Lung microvascular endothelial cell (primary cell): Measurements from ENCODE around the gene DISP2. TPM values are rescaled to one million over a fixed set of nuclear protein-coding genes. Genes with fewer than 3 reads are reported as not detected.

Experiments used
- DNase-seq, 2 donors: peaks; one replicate each; pipeline versions ENCODE4 v3.0.0 to v3.0.0-alpha.2; 2010; ENCODE audit warnings: low read depth in 2 of 2
- total RNA-seq: library from RNA; depleted of rRNA; stranded (reverse); fragments of >200 nt; gene quantifications from 2 replicates; pipeline ENCODE4 v1.2.1, GENCODE V29; 2014

DISP2 gene
- total RNA-seq, 1 donor from 2014 or later = under 0.01 TPM

GRCh38 chr15:40418126-40418525 lies 60.1 kb downstream of the DISP2 start:
- DNase-seq = no peak

- DNase-seq = no peak
Observed at GRCh38 chr15:40420071-40420713, 62.2 kb downstream of the DISP2 start.

- DNase-seq = no peak
Observed at GRCh38 chr15:40420793-40421192, 62.8 kb downstream of the DISP2 start.

GRCh38 chr15:40421246-40422157 lies 63.5 kb downstream of the DISP2 start:
- DNase-seq = peak; percentile 70 to 77

- no peak for DNase-seq
Observed at GRCh38 chr15:40424483-40425115, 66.6 kb downstream of the DISP2 start.

GRCh38 chr15:40425681-40426080 lies 67.7 kb downstream of the DISP2 start:
- no peak for DNase-seq

- DNase-seq = no peak
Observed at GRCh38 chr15:40427188-40427587, 69.2 kb downstream of the DISP2 start.

GRCh38 chr15:40428185-40428584 lies 70.2 kb downstream of the DISP2 start:
- no peak for DNase-seq

Other genes with a start within 250 kb of the DISP2 start
- 2.0 and 3.7 TPM in 2 replicates for gene BMF, start 249.3 kb upstream of the DISP2 start, total RNA-seq
- 3.0 and 10.5 TPM in 2 replicates for gene BUB1B, start 197.2 kb upstream of the DISP2 start, total RNA-seq
- gene PAK6, start 119.2 kb upstream of the DISP2 start, total RNA-seq = not detected in 2 replicates
- gene ANKRD63, start 75.2 kb upstream of the DISP2 start, total RNA-seq = not detected in 2 replicates
- under 0.01 and 0.44 TPM in 2 replicates for gene PLCB2, start 50.3 kb upstream of the DISP2 start, total RNA-seq
- gene INAFM2, start 34.5 kb upstream of the DISP2 start, total RNA-seq = 11.3 and 14.1 TPM in 2 replicates
- 8.9 and 11.1 TPM in 2 replicates for gene CCDC9B, start 17.3 kb upstream of the DISP2 start, total RNA-seq
- gene PHGR1, start 7.2 kb upstream of the DISP2 start, total RNA-seq = not detected in 2 replicates
- 10.9 and 21.1 TPM in 2 replicates for gene KNSTRN, start 24.5 kb downstream of the DISP2 start, total RNA-seq
- gene IVD, start 47.6 kb downstream of the DISP2 start, total RNA-seq = 31.4 and 32.3 TPM in 2 replicates
- 5.2 and 6.5 TPM in 2 replicates for gene BAHD1, start 82.7 kb downstream of the DISP2 start, total RNA-seq
- gene CHST14, start 112.8 kb downstream of the DISP2 start, total RNA-seq = 6.1 and 6.7 TPM in 2 replicates
- 14.4 and 16.1 TPM in 2 replicates for gene CCDC32, start 206.8 kb downstream of the DISP2 start, total RNA-seq
- 7.4 and 10.1 TPM in 2 replicates for gene RPUSD2, start 211.1 kb downstream of the DISP2 start, total RNA-seq
- gene KNL1, start 236.0 kb downstream of the DISP2 start, total RNA-seq = 2.0 and 7.6 TPM in 2 replicates